GM12891 (cell line): ENCODE measurements around the gene TIMM10.

Source experiments
- DNase-seq: peaks from one replicate; pipeline ENCODE4 v3.0.0; 2011; ENCODE audit warnings: low spot score; ENCODE audit not compliant: insufficient read length
- FAIRE-seq: peaks from 2 replicates; lab custom pipeline; 2011; peaks lifted over from hg19 to GRCh38; lab: Jason Lieb, UNC
- PAX5 ChIP-seq: IDR thresholded peaks from 2 replicates; pipeline ENCODE4 v1.6.1; 2011; ENCODE audit warnings: low read length, moderate library complexity, mild to moderate bottlenecking; ENCODE audit not compliant: insufficient read depth, severe bottlenecking
- POLR2A ChIP-seq: IDR thresholded peaks from 2 replicates; pipeline ENCODE4 v1.6.1; 2011; ENCODE audit warnings: low read depth, low read length, control low read depth
- POLR2AphosphoS5 ChIP-seq: IDR thresholded peaks from 2 replicates; pipeline ENCODE4 v1.6.1; 2011; ENCODE audit warnings: low read depth, low read length, control low read depth
- POU2F2 ChIP-seq: IDR thresholded peaks from 2 replicates; pipeline ENCODE4 v1.6.1; 2011; ENCODE audit warnings: low read depth, mild to moderate bottlenecking, control low read depth, low read length, moderate library complexity
- SPI1 ChIP-seq: IDR thresholded peaks from 2 replicates; pipeline ENCODE4 v1.6.1; 2011; ENCODE audit warnings: low read depth, low read length, control low read depth
- TAF1 ChIP-seq: IDR thresholded peaks from 2 replicates; pipeline ENCODE4 v1.6.1; 2011; ENCODE audit warnings: low read depth, low read length, control low read depth

Gene TIMM10

GRCh38 chr11:57506522-57506921, 24.0 kb downstream of the TIMM10 start:
- TF ChIP-seq PAX5 (no peak), SPI1 (no peak), POU2F2 (no peak), POLR2AphosphoS5 (no peak), POLR2A (no peak), TAF1 (no peak)
- no peak for DNase-seq
- no peak for FAIRE-seq

GRCh38 chr11:57504511-57504910, 26.0 kb downstream of the TIMM10 start:
- FAIRE-seq (no peak), DNase-seq (no peak)
- no peak for TF ChIP-seq SPI1

GRCh38 chr11:57502870-57503269, 27.7 kb downstream of the TIMM10 start:
- no peak for TF ChIP-seq POU2F2
- TF ChIP-seq POLR2A: no peak
- no peak for TF ChIP-seq PAX5
- no peak for TF ChIP-seq POLR2AphosphoS5
- TF ChIP-seq TAF1: no peak
- TF ChIP-seq SPI1: no peak
- DNase-seq (no peak), FAIRE-seq (no peak)

GRCh38 chr11:57502376-57502775, 28.2 kb downstream of the TIMM10 start:
- TF ChIP-seq TAF1: no peak
- TF ChIP-seq SPI1: no peak
- TF ChIP-seq PAX5: no peak
- no peak for TF ChIP-seq POU2F2
- no peak for TF ChIP-seq POLR2A
- no peak for TF ChIP-seq POLR2AphosphoS5
- no peak for FAIRE-seq
- no peak for DNase-seq

- FAIRE-seq (peak; percentile 9), DNase-seq (no peak)
- TF ChIP-seq POU2F2 (no peak), POLR2A (no peak), POLR2AphosphoS5 (no peak), PAX5 (no peak), TAF1 (no peak), SPI1 (no peak)
Observed at GRCh38 chr11:57501953-57502352, 28.6 kb downstream of the TIMM10 start.

GRCh38 chr11:57500926-57501325, 29.6 kb downstream of the TIMM10 start:
- DNase-seq (no peak), FAIRE-seq (no peak)
- TF ChIP-seq PAX5 (no peak), SPI1 (no peak), TAF1 (no peak), POU2F2 (no peak), POLR2A (no peak), POLR2AphosphoS5 (no peak)

GRCh38 chr11:57500515-57500914, 30.0 kb downstream of the TIMM10 start:
- FAIRE-seq: no peak
- DNase-seq: no peak
- TF ChIP-seq POLR2AphosphoS5: no peak
- no peak for TF ChIP-seq SPI1
- no peak for TF ChIP-seq POLR2A
- TF ChIP-seq TAF1: no peak
- no peak for TF ChIP-seq PAX5
- no peak for TF ChIP-seq POU2F2

GRCh38 chr11:57499983-57500461, 30.5 kb downstream of the TIMM10 start:
- TF ChIP-seq POLR2A (no peak), POLR2AphosphoS5 (no peak), PAX5 (no peak), SPI1 (no peak), TAF1 (no peak), POU2F2 (no peak)
- peak; percentile 80 for FAIRE-seq
- DNase-seq: no peak

- DNase-seq: peak; percentile 98
- peak; percentile 77 for FAIRE-seq
- no peak for TF ChIP-seq TAF1
- no peak for TF ChIP-seq PAX5
- TF ChIP-seq POU2F2: no peak
- no peak for TF ChIP-seq POLR2A
- TF ChIP-seq SPI1: no peak
- no peak for TF ChIP-seq POLR2AphosphoS5
Observed at GRCh38 chr11:57499413-57499982, 31.1 kb downstream of the TIMM10 start.

- FAIRE-seq: no peak
- TF ChIP-seq PAX5 (no peak), SPI1 (no peak), TAF1 (no peak), POLR2A (no peak), POU2F2 (no peak)
- no peak for DNase-seq
Observed at GRCh38 chr11:57498540-57498939, 32.0 kb downstream of the TIMM10 start.
